GM18499 (cell line): Measurements from ENCODE around the gene NONO.
"Not testable (repeated sequence)": the region's sequence is repeated elsewhere in the genome, so short reads cannot be mapped to it uniquely, and the experiment has no call there.

Source experiments
- ATAC-seq: cut with Tn5 transposase; IDR thresholded peaks from one replicate; pipeline ENCODE4 v1.9.1; 2021; ENCODE audit warnings: moderate number of reproducible peaks; ENCODE audit not compliant: insufficient read depth, unreplicated experiment

The NONO gene

GRCh38 chrX:71282514-71283402 is 677 bp upstream of the NONO start:
- peak; percentile 7 for ATAC-seq

- ATAC-seq: no peak
These were observed 2.5 kb downstream of the NONO start for GRCh38 chrX:71285929-71286328.

- ATAC-seq: no peak
These were observed 7.9 kb downstream of the NONO start for GRCh38 chrX:71291381-71291780.

GRCh38 chrX:71292669-71293365 is 9.4 kb downstream of the NONO start:
- ATAC-seq: no peak

GRCh38 chrX:71296806-71297205 is 13.4 kb downstream of the NONO start:
- no peak for ATAC-seq

GRCh38 chrX:71298119-71298518 is 14.7 kb downstream of the NONO start:
- ATAC-seq: no peak

GRCh38 chrX:71300064-71300463 is 16.6 kb downstream of the NONO start:
- ATAC-seq: not testable (repeated sequence)

GRCh38 chrX:71300495-71300894 is 17.1 kb downstream of the NONO start:
- ATAC-seq: not testable (repeated sequence)

GRCh38 chrX:71301195-71301924 is 17.9 kb downstream of the NONO start, which contains the start of gene ITGB1BP2:
TSS of gene ITGB1BP2 (plus strand) at chrX:71301750. CDS start at chrX:71301807, 57 bp downstream.
- ATAC-seq: no peak

GRCh38 chrX:71302461-71303213 is 19.2 kb downstream of the NONO start:
- no peak for ATAC-seq

- no peak for ATAC-seq
These were observed 21.1 kb downstream of the NONO start for GRCh38 chrX:71304561-71304960.

GRCh38 chrX:71315917-71316316 is 32.5 kb downstream of the NONO start:
- ATAC-seq: no peak

- ATAC-seq: not testable (repeated sequence)
These were observed 33.5 kb downstream of the NONO start for GRCh38 chrX:71316959-71317358.

- ATAC-seq: no peak
These were observed 36.7 kb downstream of the NONO start for GRCh38 chrX:71320126-71320525.

- no peak for ATAC-seq
These were observed 38.3 kb downstream of the NONO start for GRCh38 chrX:71321731-71322130.

- ATAC-seq: not testable (repeated sequence)
These were observed 41.0 kb downstream of the NONO start for GRCh38 chrX:71324452-71324851.

GRCh38 chrX:71326394-71326793 is 43.0 kb downstream of the NONO start:
- no peak for ATAC-seq

GRCh38 chrX:71349151-71349665 is 65.8 kb downstream of the NONO start:
- not testable (repeated sequence) for ATAC-seq

- not testable (repeated sequence) for ATAC-seq
These were observed 66.4 kb downstream of the NONO start for GRCh38 chrX:71349867-71350266.
